ENCODE results near the gene SLC25A25. TPM values are rescaled to one million over a fixed set of nuclear protein-coding genes. Genes with fewer than 3 reads are reported as not detected.
A peak's percentile ranks its signal among the peaks of the same experiment; 100 is the strongest.

SLC25A25 gene
- total and polyA plus RNA-seq, 9 of the 15 experiments (the other 6 are each of a cell fraction or from before 2014, with no cell fraction given): 0.07 to 35.9 (median 23.2) TPM

DNA sequence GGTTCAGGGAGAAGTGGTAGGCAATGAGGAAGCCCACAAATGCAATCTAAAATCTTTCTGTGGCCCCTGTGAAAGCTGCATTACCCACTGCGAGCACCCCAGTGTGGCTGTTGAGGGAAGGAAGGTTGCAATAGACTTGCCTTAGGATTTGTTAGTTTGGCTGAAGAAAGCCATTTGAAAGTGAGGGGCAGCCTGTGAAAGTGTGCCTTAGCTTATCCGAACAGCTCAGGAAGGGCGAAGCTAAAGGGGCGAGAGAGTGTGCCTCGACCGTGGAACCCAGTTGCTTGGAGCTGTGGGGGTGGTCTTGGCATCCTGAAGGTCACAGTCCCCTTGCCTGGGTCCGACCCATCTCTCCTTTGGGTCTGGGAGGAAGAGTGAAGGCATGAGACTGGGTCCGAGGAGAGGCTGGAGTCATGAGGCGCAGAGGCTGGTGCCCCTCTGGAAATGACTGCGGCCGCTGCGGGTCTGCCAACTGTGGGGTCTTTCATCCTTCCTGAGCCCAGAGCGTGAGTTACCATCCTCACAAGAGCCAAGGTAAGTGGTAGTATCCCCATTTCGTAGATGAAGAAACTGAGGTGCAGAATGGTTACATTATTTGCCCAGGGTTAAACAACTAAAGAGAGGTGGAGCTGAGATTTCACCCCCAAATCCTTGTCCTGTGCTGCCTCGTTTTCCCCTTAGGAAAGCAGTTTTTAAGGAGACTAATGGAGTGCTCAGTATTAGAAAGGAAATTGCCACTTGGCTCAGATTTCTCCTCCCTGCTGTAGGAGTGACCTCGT lies 24.4 kb downstream of the SLC25A25 start (continued):
- TF ChIP-seq, protein P1, sequence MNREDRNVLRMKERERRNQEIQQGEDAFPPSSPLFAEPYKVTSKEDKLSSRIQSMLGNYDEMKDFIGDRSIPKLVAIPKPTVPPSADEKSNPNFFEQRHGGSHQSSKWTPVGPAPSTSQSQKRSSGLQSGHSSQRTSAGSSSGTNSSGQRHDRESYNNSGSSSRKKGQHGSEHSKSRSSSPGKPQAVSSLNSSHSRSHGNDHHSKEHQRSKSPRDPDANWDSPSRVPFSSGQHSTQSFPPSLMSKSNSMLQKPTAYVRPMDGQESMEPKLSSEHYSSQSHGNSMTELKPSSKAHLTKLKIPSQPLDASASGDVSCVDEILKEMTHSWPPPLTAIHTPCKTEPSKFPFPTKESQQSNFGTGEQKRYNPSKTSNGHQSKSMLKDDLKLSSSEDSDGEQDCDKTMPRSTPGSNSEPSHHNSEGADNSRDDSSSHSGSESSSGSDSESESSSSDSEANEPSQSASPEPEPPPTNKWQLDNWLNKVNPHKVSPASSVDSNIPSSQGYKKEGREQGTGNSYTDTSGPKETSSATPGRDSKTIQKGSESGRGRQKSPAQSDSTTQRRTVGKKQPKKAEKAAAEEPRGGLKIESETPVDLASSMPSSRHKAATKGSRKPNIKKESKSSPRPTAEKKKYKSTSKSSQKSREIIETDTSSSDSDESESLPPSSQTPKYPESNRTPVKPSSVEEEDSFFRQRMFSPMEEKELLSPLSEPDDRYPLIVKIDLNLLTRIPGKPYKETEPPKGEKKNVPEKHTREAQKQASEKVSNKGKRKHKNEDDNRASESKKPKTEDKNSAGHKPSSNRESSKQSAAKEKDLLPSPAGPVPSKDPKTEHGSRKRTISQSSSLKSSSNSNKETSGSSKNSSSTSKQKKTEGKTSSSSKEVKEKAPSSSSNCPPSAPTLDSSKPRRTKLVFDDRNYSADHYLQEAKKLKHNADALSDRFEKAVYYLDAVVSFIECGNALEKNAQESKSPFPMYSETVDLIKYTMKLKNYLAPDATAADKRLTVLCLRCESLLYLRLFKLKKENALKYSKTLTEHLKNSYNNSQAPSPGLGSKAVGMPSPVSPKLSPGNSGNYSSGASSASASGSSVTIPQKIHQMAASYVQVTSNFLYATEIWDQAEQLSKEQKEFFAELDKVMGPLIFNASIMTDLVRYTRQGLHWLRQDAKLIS (CRISPR knock-in tag; IDR thresholded peaks at IDR 0.05): no peak
- TF ChIP-seq GTF2F1 (IDR thresholded peaks at IDR 0.05; ENCODE audit: low read depth, low read length): no peak
- TF ChIP-seq CREM (IDR thresholded peaks at IDR 0.05; ENCODE audit: low read depth): no peak
- no peak for TF ChIP-seq HDAC6 (IDR thresholded peaks at IDR 0.05; ENCODE audit: low read depth, low read length)
- no peak for TF ChIP-seq ADNP (tag; IDR thresholded peaks at IDR 0.05)
- no peak for TF ChIP-seq MCM3 (IDR thresholded peaks at IDR 0.05)
- TF ChIP-seq SMARCB1 (IDR thresholded peaks at IDR 0.05; ENCODE audit: insufficient read length, low read depth): no peak
- no peak for TF ChIP-seq NCOA6 (IDR thresholded peaks at IDR 0.05)
- no peak for TF ChIP-seq KDM5B (IDR thresholded peaks at IDR 0.05; ENCODE audit: insufficient replicate concordance, low read depth, low read length)
- no peak for TF ChIP-seq ARID2 (IDR thresholded peaks at IDR 0.05)
- TF ChIP-seq BRD4 (IDR thresholded peaks at IDR 0.05): 0 out of 2 replicates have a peak, but pooled peaks have one; percentile 34
- no peak for TF ChIP-seq TAF1 (IDR thresholded peaks at IDR 0.05; ENCODE audit: control insufficient read depth, extremely low read depth, insufficient read depth, low read length, severe bottlenecking)
- no peak for TF ChIP-seq MAFF (IDR thresholded peaks at IDR 0.05; ENCODE audit: low read length)
- TF ChIP-seq, protein P2, sequence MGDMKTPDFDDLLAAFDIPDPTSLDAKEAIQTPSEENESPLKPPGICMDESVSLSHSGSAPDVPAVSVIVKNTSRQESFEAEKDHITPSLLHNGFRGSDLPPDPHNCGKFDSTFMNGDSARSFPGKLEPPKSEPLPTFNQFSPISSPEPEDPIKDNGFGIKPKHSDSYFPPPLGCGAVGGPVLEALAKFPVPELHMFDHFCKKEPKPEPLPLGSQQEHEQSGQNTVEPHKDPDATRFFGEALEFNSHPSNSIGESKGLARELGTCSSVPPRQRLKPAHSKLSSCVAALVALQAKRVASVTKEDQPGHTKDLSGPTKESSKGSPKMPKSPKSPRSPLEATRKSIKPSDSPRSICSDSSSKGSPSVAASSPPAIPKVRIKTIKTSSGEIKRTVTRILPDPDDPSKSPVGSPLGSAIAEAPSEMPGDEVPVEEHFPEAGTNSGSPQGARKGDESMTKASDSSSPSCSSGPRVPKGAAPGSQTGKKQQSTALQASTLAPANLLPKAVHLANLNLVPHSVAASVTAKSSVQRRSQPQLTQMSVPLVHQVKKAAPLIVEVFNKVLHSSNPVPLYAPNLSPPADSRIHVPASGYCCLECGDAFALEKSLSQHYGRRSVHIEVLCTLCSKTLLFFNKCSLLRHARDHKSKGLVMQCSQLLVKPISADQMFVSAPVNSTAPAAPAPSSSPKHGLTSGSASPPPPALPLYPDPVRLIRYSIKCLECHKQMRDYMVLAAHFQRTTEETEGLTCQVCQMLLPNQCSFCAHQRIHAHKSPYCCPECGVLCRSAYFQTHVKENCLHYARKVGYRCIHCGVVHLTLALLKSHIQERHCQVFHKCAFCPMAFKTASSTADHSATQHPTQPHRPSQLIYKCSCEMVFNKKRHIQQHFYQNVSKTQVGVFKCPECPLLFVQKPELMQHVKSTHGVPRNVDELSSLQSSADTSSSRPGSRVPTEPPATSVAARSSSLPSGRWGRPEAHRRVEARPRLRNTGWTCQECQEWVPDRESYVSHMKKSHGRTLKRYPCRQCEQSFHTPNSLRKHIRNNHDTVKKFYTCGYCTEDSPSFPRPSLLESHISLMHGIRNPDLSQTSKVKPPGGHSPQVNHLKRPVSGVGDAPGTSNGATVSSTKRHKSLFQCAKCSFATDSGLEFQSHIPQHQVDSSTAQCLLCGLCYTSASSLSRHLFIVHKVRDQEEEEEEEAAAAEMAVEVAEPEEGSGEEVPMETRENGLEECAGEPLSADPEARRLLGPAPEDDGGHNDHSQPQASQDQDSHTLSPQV (IDR thresholded peaks at IDR 0.05): no peak
- no peak for TF ChIP-seq RBM17 (IDR thresholded peaks at IDR 0.05; ENCODE audit: borderline replicate concordance, low read depth, low read length)
- no peak for TF ChIP-seq TEAD2 (tag; IDR thresholded peaks at IDR 0.05)
- TF ChIP-seq KDM1A (IDR thresholded peaks at IDR 0.05): no peak
- TF ChIP-seq YBX1 (IDR thresholded peaks at IDR 0.05): no peak
- TF ChIP-seq PURB (CRISPR knock-in tag; IDR thresholded peaks at IDR 0.05; ENCODE audit: low read depth): no peak
- TF ChIP-seq, protein P3, sequence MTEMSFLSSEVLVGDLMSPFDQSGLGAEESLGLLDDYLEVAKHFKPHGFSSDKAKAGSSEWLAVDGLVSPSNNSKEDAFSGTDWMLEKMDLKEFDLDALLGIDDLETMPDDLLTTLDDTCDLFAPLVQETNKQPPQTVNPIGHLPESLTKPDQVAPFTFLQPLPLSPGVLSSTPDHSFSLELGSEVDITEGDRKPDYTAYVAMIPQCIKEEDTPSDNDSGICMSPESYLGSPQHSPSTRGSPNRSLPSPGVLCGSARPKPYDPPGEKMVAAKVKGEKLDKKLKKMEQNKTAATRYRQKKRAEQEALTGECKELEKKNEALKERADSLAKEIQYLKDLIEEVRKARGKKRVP (CRISPR knock-in tag; IDR thresholded peaks at IDR 0.05): no peak
- no peak for TF ChIP-seq ZSCAN29 (IDR thresholded peaks at IDR 0.05)
- TF ChIP-seq BCOR (IDR thresholded peaks at IDR 0.05): peak; percentile 95
